NCI-H2081 treated with DMSO at 0.1 percent for 48 hours (cell line): Measurements from ENCODE around the gene CALM1.

Experiments used
- DNase-seq: peaks from one replicate; lab custom pipeline; 2025; lab: John Stamatoyannopoulos, UW

The CALM1 gene

DNA sequence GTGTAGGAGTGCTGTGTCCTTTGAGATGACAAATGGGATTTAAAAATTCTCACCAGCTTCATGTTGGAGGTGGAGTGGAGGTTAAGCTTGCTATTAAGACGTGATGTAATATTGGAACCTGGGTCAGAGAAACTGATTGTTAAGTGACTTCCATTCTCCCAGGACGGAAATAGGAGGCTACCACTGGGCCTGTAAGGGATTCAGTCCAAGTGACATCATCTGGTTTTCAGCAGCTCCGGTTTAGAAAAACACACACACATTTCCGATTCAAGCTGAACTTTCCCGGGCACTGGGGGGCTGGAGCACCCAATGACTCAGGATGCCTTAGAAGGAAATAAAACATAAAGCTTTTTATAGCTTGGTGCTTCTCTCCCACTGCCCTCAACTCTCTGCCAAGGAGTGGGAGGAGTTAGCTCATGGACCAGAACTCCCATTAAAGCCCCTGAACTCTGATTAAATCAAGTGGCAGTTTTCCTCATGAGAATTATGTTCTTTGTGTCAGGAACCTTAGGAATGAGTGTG, 12.4 kb downstream of the CALM1 start:
- no peak for DNase-seq

DNA sequence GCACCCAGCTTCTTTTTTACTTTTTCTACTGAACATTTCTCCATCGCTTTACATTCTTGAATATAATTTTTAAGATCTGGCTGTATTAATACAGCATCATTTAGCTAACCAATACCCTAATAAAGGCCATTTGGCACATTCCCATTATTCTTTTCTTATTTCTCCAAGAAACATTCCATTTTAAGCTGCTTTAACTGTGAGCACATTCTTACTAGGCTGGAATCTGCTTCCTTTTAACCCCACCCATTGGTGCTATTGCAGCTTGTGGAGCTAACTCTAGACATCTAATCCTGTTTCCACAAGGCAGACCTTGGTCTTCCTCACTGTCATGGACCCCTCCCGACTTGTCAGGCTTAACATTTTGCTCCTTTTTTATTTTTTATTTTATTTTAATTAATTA, 15.2 kb downstream of the CALM1 start:
- no peak for DNase-seq

DNA sequence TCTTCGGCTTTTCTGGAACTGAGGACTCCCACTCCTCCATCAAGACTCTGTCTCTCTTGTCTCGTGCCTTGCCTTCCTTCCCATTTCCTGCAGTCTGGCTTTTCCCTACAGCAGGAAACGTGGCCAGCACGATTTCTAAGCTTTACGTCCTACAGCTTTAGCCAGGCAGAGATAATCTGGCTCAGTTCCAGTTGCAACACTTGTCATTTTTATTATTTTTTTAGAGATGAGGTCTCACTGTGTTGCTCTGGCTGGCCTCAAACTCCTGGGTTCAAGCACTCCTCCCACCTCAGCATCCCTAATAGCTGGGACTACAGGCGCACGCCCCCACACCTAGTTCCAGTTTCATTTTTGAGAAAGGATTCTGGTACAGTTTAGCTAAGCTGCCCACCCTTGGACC, 19.9 kb downstream of the CALM1 start:
- no peak for DNase-seq

DNA sequence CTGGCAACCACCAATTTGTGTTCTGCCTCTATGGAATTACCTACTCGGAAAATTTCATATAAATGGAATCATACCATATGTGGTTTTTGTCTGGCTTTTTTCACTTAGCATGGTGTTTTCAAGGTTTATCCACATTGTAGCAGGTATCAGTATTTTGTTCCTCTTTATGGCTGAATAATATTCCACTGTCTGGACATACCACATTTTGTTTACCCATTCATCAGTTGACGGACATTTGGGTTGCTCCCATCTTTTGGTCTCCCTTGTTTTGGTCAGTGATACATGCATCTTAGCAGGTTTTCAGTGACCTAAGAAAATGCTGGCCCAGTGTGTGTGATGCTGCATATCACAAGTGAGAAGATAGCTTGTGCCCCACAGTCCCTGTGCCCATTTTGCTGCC, 21.2 kb downstream of the CALM1 start:
- no peak for DNase-seq

DNA sequence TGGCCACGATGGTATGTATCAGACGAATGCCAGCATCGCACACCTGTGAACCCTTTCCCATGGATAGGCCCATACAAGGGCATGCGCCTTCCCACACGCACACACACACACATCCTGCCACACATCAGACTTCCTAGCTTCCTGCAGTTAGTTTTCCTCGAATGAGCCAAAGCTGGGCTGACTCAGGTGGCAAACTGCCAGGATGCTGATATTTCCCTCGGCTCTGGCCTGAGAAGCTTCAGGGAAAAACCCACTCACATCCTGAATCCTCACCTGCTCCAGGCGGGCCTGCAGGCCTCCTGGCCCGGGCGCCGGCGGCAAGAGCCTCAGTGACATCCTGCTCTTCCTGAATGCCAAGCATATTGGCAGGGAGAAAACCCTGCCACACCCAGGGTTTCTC, 22.4 kb downstream of the CALM1 start:
- no peak for DNase-seq

DNA sequence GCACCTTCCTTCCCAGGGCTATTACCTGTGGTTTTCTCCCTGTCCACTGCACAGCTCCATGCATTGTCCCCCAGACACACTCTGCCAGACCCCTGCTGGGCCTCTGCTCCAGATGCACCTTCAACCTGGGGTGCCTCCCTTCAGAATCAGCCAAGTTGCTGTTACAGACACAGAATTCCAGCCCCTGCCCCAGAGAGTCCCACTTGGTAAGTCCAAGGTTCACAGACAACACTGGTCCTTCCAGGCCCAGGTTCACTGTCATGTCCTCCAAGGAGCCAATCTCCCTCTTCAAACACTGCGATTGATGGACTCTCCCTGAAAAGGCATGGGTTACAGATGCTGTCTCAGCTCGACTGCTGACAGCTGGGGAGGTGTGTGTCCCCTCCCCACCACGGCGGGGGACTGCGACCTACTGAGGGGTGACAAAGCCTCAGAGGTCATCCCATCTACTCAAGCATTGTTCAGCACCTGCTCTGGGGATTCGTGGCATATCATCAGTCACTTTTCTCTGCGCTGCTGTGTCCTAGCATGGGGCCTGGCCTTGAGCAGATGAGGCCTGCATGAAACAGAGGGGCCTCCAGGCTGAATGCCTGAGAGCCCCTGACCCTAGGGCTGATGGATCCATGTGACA, 24.3 kb downstream of the CALM1 start:
- DNase-seq, result no peak

DNA sequence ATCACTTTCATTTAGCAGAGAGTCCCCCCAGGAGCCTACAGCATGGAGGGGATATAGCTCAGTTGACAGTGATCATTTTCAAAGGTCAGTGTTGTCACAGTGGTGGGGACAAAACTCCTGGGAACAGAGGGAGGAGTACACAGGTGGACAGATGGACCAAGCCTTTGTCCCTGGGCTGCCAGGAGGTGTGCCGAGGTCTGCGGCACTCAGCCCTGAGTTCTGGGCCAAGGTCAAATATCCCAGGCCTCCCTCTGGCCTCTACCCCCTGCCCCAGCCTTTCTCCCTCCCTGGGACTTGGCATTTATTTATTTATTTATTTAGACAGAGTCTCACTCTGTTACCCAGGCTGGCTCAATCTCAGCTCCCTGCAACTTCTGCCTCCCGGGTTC, 24.8 kb downstream of the CALM1 start:
- no peak for DNase-seq

DNA sequence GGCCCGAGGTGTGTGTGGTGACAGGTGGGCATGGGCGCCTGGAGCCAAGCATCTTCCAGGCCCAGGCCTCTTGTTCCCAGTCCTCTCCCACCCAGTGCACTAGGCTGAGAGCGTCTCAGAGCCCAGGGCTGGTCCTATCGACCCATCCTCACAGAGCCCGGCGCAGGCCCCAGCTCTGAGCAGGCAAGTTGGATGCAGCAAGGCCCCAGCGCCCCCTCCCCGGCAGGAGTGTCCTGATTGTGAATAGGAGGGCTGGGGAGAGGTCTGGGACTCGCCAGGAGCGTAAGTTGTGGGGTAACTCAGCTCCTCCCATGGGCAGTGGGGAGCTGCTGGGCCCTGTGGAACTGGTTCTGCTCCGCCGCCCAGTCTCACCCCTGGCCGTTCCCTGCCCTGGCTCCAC, 26.3 kb downstream of the CALM1 start:
- no peak for DNase-seq

DNA sequence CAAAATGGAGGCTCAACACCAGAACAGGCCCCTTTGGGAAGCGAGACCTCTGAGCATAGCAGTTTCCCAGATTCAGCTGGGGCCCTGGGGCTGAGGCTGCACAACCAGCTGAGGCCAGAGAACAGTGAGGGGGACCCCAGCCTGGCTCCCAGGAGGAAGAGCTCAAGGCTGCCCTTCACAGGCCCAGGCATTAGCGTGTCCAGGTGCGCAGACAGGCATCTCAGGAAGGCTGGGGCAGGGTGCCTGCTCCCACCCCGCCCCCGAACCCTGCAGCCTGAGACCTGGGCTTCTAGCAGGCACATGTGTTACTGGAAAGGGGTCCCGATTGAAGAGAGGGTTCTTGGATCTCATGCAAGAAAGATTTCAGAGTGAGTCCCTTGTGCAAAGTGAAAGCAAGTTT, 27.2 kb downstream of the CALM1 start:
- DNase-seq, result no peak

DNA sequence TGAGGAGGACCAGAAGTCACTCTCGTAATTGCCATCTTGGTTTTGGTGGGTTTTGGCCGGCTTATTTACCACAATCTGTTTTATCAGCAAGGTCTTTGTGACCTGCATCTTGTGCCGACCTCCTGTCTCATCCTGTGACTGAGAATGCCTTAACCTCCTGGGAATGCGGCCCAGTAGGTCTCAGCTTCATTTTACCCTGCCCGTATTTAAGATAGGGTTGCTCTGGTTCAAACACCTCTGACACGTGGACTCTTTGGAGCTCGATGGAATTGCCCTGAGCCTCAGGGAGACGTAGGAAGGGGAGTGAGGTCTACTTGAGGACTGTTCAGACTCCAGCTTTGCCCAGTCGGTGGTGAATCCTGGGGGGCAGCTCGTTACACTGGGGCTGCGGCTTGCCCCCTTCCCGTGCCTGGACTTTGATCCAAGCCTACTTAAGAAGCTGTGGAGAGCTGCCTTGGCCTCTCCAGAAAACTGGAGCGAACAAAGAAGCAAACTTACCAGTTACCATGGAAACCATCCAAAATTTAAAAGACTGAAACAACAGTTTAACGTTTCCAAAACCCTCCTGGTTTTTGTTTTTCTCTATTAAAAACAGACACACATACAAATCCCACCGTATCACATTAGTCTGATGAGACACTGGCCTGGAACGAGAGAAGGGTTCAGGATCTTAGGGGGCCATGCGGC, 28.0 kb downstream of the CALM1 start:
- no peak for DNase-seq

DNA sequence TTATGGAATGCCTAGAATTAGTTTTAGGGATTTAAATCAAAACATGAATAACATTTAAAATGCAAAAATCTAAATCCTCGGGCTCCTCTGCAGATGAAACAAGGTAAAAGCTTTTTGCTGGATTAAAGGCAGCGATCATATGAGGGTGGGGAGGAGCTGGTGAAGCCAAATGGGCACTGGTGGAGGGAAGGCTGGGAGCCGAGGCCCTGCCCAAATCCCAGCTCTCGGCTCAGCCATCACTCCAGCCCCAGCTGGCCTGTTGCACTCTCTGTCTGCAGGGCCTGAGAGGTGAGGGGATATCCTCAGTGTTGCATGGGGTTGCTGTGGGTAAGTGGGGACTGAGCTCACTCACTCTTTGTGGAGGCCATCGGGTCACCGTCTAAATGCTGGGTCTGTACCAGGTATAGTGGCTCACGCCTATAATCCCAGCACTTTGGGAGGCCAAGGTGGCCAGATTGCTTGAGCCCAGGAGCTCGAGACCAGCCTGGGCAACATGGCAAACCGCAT, 28.6 kb downstream of the CALM1 start:
- DNase-seq, result no peak

DNA sequence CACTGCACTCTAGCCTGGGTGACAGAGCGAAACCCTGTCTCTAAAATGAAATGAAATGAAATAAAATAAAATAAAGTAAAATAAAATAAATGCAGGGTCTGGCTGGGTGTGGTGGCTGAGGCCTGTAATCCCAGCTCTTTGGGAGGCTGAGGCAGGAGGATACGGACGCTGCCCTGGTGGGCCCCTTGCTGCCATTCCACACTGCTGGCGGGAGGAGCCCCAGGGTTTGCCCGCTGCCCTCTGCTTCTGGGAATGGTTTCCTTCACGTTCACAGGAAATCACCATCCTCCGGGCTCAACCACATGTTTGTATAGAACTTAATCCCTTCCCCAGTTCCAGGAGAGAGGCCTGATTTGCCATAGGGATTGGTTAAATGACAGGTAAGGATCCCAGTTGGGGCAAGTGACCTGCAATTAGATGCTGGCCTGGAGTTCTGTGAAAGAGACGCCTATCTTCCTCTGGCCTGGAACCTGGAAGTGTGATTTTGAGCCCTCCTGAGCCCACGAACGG, 29.3 kb downstream of the CALM1 start:
- DNase-seq, result no peak

DNA sequence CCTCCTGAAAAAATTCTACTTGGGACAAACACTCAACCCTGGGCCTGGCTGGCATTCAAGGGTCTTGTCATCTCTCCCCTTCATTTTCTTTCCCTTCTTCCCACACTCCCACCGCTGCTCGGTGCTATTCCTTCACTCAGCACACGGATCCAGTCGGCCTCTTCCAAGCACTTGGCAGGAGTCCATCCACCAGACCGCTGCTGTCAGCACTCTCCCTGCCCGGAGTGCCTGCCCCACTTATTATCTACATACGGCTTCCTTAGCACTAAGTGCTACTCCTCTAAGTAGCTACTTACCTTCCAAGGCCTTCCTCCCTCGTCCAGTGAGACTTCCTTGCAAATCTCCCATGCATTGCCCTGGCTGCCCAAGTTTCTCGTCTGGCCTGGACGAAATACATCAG, 29.8 kb downstream of the CALM1 start:
- DNase-seq, result no peak

DNA sequence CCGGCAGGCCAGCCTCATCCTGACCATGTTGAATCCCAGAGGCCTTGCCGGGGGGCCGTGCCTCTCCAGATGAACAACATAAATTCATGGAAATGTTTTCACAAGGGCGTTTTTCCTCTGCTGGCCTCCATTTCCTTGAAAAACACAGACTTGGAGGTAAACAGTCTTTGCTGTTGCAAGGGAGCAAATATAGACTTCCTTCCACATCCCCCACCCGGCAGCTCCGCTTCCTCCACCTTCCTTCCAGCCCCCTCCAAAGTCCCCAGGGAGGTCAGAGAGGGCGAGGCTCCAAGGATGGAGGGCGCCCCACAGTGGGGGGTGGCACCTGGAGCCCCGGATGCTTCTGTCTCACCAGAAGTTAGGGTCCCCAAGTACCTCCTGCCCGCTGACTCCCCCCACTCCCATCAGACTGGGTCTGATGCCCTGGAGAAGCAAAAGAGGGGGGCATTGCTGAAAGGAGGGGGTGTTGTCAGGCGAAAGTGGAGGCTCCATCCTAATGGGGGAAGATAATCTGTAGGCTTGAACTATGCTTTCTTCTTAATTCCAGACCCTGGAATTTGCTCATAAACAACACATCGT, 31.1 kb downstream of the CALM1 start:
- no peak for DNase-seq

DNA sequence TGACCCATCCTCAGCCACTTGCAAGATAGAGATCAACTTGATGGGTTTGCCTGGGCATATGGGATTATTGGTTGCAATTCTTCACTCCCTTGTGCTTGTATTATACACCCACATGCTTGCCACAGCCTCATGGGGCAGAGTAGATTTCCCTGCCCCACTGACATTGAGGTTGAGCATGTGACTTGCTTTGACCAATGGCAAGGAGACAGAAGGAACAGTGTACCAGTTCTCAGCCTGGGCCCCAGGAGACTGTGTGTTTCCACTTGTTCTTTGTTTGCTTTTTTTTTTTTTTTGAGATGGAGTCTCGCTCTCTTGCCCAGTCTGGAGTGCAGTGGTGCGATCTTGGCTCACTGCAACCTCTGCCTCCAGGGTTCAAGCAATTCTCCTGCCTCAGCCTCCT, 31.8 kb downstream of the CALM1 start:
- DNase-seq, result no peak

DNA sequence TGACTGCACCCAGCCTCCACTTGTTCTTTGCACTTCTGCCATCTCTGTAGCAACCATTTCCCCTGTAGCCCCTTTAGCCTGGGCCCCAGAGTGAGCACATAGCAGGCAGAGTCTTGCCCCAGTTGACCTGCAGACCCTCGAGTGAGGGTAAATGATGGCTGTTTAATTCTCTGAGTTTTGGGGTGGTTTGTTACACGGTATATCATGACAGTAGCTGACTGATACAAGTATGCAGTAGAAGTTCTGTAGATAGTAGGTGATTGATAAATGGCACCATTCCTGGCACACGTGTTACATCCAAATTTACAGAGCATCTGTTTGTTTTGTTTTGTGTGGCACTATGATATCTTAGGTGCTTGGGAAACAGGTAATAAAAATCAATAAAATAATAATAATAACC, 32.4 kb downstream of the CALM1 start:
- DNase-seq, result no peak

DNA sequence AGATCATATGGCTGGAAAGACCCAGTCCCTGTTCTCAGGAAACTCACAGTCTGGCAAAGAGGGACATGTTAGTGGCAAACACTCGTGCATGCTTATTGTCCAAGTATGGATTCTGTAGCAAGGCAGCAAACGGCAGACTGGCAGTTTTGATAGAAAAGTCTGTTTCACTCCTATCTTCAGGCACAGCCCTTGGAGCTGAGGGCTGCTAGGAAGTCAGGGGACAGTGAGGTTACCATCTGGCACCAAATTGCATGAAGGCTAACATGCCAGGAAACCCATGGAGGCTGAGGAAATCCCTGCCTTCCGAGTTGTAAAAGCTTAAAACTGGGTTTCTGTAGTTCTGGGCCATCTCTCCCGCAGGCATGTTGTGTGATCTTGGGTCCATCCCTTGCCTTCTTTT, 32.9 kb downstream of the CALM1 start:
- no peak for DNase-seq

DNA sequence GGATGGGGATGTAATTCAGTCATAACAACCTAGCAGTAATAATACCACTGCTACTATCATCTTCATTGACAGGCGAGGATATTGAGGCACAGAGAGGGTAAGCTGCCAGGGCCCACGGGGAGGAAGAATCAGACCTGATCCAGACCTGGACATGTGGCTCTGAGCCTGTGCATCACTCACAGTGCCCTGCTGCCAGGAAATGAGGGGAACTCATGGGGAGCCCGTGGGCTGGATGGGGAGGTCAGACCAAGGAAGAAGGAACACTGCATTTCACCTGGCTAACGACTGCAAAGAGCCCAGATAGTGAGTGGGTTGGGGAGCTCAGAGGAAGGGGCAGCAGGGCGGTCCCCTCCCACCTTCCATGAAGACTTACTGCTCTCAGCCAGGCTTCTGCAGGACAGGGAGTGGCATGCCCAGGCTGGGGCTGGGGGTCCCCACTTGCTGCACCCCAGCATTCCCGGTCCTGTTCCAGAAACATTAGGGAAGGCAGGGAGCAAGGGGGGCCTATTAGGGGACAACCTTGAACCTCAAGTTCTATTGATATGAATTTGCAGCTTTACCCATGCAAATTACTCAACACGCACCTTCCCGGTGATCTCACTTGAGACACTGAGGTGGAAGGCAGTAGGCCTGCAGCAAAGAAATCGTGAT, 37.7 kb downstream of the CALM1 start:
- DNase-seq, result no peak

DNA sequence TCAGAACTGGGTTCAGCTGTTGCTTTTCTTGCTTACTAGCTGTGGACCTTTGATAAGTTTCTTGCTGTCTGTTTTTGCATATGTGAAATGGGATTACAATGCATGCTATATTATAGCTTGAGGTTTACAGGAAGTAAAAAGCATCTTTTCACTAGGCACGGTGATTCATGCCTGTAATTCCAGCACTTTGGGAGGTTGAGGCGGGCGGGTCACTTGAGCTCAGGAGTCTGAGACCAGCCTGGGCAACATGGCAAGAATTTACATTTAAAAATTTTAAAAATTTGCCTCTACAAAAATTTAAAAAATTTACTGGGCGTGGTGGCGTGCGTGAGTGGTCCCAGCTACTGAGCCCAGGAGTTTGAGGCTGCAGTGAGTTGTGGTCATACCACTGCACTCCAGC, 42.0 kb downstream of the CALM1 start:
- no peak for DNase-seq

DNA sequence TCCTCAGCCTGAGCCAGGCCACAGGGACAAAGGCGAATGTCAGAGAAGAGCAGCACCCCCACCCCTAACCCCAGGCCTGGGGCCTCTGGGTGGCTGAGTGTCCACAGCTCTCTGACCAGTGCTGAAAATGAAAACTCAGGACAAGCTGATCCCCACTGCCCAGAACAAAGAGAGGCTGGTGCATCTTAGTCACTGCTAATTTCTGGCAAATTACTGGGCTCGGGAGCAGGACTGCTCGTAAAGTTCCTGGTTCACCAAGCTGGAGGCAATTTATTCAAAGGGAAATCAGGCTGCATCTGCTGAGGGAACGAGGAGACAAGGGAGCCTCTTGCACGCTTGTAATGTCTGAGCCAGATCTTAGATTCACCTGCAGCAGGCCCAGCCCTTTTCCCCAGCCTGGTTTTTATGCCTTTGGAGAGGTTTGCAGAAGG, 43.2 kb downstream of the CALM1 start:
- DNase-seq, result no peak

DNA sequence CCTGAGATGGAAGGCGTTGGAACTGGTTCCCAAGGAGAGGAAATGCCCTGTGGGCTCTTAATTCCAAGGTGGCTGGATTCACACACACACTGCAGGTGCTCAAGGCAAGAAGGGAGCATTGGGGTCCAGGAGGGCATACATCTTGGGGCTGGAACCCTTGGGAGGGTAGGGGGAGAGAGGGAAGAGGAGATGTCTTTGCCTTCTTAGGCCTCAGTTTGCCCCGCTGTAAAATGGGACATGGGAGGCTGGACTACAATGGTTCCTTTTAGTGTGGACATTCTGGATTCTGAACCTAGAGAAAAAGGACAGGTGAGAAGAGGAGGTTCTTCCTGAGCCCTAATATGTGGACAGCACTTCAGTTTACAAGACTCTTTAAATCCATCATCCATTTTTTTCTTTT, 43.8 kb downstream of the CALM1 start:
- no peak for DNase-seq

DNA sequence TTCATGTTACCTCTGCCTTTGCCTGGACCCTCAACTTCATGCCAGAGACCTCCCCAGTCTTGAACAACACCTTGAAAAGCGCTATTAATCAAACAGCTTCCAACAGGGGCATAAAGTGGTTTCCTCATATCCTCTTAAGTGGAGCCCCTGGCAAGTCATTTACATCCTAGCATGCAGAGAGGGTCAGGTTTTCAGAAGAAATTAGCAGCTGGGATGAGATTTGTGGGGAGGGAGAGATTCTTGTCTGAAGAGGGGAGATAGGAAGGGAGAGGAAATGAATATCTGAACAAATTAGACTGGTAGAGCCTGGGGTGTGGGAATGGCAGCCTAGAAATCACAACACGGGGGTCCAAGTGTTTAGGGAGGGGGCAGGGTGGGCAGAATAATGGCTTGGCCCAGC, 45.6 kb downstream of the CALM1 start:
- DNase-seq, result no peak
